HG02763 (cell line): ENCODE measurements around the gene GALK2.
"Not testable (repeated sequence)": the region's sequence is repeated elsewhere in the genome, so short reads cannot be mapped to it uniquely, and the experiment has no call there.

ENCODE experiments used
- ATAC-seq: cut with Tn5 transposase; IDR thresholded peaks from one replicate; pipeline ENCODE4 v1.9.1; 2021; ENCODE audit warnings: mild to moderate bottlenecking, moderate library complexity; ENCODE audit not compliant: unreplicated experiment

The GALK2 gene

DNA sequence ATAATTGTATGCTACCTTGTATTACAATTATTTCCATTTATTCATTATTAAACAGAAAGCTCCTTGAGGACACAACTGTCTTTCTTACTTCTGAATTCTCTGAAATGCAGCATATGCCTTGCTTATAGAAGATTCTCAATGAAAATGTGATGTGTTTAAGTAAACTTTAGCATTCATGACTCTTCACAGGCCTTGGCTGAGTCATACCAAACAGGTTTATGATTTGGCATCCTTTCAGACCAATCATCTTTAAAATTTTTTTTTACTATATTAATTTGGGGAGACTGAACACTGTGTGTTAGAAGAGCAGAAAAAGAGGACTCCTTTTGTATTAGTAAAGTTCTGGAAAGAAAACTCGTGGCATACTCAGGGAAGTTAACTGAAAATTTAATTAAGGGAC is 6.4 kb upstream of the GALK2 start:
- no peak for ATAC-seq

DNA sequence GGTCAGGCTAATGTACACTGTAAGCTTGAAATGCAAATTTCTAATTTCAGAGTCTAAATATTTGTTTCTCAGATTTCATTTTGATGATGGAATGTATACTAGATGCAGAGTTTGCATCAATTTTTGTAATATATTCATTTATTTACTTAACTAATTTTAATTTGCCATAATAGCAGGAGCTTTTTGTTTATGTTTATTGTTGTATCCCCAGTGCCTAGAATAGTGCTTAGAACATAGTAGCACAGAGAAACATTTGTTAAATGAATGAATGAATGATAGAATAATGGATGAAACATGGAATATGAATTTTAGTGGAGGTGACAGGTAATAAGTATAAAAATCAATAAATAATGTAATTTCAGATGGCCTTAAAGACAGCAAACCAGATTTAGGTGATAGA is 5.2 kb upstream of the GALK2 start:
- no peak for ATAC-seq

DNA sequence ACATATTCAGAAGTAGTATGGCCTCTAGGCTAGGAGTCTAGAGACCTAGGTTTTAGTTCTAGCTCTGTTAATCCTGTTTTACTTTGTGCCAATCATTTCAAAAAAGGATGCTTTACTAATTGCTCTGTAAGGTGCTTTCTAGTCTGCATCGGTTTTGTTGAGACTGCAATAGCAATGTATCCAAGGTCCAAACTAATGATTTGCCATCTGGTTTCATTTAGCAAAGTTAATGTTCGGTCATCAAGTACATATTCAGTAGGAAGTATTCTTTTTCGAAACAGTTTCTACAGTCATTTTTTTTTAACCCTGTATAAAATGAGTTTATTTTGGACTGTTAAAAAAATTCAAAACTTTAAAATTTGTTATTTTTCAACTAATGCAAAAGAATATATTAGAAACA is 2.0 kb upstream of the GALK2 start:
- ATAC-seq: no peak

DNA sequence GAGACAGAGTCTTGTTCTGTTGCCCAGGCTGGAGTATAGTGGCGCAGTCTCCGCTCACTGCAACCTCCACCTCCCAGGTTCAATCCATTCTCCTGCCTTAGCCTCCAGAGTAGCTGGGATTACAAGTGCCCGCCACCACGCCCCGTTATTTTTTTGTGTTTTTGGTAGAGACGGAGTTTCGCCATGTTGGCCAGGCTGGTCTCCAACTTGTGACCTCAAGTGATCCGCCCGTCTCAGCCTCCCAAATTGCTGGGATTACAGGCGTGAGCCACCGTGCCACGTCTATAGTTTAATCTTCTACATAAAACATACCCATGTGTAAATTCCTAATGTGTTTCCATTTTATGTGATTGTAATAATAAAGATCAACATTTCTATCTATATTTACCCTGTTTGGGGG is 1.7 kb downstream of the GALK2 start:
- ATAC-seq: no peak

DNA sequence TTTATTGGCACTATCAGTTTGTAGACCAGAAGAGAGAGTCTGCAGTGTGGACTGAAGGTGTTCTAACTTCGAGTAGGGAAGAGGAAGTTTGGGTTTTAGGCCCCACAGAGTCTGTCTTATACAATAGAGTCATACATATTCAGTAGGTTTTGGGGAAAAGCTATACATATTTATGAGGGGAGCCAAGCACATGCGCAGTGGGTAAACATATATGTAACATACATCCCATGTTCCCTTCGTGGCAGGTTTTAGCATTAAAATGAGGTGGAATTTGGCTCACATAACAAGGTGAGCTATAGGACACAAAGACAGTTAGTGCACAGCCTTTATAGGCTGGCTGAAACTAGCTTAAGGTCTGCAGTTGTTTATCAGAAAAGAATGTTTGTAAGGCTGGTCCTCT is 4.9 kb downstream of the GALK2 start:
- no peak for ATAC-seq

DNA sequence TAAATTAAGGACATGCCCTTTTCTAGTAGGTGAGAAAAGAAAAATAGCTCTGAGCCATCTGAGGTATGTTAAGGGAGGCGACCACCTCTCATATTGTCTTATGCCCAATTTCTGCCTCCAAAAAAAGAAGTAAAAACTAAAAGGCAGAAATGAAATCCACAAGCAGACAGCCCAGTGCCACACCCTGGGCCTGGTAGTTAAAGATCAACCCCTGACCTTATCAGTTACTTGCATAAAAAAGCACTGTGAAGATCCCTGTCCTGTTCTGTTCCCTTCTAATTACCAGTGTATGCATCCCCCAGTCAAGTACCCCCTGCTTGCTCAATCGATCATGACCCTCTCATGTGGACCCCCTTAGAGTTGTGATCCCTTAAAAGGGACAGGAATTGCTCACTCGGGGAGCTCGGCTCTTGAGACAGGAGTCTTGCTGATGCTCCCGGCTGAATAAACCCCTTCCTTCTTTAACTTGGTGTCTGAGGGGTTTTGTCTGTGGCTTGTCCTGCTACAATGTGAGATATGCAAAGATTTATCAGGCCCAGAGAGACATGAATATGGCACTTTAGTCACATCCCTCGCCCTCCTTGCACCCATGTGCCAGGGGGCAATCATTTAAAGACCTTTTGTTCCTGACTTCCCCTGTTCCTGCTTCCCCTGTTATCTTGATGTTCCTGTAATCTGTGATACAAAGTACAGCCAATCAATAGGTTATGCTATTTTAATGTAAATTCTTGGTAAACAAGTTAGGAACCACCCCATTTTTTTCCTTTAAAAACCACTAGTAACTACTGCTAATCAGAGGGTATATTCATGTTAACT is 5.7 kb downstream of the GALK2 start:
- not testable (repeated sequence) for ATAC-seq

DNA sequence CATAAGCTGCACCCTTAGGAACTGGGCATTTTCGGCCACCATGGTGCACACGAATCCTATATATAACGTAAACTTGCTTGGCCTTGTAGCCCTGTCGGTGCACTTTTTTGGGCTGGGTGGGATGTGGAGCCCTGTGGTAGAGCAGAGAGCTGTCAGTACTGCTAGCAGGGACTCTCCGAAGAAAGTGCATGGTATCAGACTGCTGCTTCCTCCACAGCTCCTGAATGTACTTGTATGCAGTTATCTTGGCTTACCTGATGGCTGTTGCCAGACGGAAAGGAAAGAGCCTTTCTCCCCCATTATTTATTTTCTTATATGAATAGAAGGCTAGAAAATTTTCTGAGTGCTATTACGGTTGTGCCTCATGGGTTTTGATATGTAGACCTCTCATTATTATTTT is 8.4 kb downstream of the GALK2 start:
- no peak for ATAC-seq

DNA sequence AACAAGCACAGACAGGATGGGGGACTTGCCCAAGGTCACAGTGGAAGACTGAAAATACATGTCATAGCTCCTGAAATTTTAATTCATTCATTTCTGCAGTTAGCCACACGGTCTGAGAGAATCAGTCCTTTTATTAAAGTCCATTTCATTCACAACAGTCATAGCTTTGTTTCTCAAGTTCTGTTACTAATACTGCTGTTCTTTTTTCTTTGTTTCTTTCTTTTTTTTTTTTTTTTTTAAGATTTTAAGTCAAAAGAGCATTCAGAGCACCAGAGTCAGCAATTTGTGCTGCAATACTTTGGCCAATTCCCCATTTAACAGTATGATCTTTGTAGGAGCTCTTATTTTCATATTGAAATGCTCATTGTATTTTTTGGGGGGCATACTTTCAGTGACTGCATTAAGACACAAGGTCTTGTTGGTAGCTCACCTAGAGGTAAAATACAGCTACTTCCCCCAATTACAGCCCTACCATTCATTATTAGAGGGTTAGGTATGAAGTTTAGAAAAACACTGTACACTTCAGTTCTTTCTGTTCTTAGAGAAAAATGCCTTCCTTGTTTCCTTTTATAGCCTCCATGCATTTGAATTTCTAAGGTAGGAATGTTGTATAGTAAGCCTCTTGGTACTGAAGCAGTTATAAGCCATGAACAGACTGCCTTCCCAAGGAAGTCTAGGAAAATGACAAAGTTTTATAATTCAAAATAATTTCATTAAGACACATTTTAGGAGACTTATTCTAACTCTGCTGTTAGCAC is 9.6 kb downstream of the GALK2 start:
- no peak for ATAC-seq

DNA sequence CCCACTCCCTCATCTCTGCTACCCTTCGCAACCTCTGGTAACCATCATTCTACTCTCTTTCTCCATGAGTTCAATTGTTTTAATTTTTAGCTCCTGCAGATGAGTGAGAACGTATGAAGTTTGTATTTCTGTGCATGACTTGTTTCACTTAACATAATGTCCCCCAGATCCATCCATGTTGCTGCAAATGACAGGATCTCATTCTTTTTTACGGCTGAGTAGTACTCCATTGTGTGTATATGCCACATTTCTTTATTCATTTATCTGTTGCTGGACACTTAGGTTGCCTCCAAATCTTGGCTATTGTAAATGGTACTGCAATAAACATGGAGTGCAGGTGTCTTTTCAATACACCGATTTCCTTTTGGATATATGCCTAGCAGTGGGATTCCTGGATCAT is 12.1 kb downstream of the GALK2 start:
- no peak for ATAC-seq

DNA sequence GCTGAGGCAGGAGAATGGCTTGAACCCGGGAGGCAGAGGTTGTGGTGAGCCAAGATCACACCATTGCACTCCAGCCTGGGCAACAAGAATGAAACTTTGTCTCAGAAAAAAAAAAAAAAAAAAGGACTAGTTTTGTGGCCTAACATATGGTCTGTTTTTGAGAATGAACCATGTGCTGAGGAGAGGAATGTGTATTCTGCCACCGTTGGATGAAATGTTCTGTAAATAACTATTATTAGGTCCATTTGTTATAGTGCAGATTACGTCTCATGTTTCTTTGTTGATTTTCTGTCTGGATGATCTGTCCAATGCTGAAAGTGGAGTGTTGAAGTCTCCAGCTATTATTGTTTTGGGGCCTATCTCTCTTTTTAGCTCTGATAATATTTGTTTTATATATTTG is 13.7 kb downstream of the GALK2 start:
- not testable (repeated sequence) for ATAC-seq

DNA sequence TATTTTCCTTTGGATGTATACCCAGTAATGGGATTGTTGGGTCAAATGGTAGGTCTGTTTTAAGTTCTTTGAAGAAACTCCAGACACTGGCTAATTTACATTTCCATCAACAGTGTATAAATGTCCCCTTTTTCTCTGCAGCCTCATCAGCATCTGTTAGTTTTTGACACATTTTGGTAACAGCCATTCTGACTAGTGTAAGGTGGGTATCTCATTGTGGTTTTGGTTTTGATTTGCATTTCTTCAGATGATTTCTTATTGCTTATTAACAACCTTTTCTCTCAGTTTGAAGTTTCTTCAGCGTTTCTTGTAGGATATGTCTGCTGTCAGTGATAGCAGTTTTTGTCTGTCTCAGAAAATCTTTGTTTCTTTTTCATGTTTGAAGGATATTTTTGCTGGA is 15.4 kb downstream of the GALK2 start:
- ATAC-seq: no peak

DNA sequence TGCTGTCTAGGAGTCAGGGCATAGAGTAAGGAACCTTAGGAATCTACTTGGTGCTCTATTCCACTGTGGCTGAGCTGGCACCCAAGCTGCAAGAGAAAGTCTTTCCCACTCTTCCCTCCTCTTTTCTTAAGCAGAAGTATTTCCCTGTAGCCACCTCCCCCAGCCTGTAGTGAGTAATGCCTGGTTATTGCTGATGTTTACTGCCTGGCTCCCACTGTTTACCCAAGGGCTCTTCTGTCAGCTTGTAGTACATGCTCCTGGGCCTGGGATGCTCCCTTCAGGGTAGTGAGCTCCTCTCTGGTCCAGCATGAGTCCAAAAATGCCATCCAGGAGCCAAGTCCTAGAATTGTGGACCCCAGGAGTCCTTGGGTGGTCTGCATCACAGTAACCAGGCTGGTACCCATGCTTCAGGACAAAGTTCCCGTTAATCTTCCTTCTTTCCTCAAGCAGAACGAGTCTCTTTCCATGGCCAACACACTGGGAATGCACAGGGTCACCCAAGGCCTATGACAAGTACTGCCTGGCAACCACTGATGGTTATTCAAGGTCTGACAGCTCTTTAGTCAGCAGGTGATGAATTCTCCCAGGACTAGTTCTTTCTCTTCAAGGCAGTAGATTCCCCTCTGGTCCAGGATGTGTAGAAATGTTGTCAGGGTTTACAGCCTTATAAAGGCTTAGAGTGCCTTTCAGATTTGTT is 17.6 kb downstream of the GALK2 start:
- ATAC-seq: no peak

DNA sequence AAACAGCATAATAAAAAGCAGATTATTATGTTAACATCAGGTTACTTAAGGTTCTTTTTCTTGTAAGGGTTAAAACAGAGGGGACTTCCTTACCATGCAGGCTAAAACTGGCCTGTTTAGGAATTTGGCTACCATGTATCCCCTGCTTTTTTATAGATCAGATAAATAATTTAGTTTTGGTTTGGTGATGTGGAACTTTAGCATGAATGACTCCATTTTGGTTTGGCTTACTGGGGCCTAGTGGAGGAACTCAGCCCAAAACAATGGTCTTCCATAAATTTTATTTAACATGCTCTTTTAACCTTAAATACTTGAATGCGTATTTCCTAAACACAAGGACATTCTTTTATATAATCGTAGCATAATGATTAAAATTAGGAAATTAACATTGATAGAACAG is 18.9 kb downstream of the GALK2 start:
- no peak for ATAC-seq

DNA sequence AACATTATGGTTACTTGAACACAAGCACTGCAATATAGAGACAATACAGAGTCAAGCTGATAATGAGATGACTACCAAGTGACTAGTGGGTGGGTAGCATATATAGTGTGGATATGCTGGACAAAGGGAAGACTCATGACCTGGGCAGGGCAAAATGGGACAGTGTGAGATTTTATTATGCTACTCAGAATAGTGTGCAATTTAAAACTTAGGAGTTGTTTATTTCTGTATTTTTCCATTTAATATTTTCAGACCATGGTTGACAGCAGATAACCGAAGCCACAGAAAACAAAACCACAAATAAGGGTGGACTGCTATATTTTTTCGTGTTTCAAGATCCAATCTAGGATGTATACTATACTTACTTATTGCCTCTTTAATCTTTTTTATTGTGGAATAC is 19.6 kb downstream of the GALK2 start:
- ATAC-seq: no peak

DNA sequence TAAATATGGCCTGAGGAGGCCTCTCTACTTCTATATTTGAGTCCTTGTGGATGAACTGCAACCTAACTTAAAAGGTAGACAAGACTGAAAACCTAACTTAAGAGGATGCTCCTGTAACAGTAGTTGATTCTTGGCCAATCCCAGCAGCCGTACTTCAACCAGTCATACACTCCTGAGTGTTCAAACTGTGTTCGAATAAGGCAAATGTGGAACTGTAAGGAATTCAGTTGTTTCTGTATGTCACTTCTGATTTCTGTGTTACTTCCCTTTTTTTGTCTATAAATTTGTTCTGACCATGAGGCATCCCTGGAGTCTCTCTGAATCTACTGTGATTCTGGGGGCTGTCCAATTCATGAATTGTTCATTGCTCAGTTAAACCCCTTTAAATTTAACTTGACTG is 20.5 kb downstream of the GALK2 start:
- ATAC-seq: no peak

DNA sequence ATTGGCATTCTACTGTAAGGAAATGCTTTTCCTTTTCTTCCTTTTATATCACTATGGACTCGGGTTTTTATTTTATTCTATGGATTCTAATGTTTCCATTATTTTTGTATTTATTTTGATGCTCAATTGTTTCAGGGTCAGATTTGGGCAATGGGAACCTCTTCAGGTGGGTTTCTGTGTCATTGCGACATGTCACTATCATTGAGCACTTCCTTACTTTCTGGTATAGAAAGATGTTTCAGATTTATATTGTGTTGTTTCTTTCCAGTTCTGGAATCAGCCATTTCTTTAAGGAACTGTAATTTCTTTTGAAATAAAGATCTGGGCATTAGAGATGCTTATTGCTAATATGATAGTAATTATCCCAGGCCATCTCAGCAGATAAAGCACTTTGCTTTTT is 21.8 kb downstream of the GALK2 start:
- ATAC-seq: no peak

DNA sequence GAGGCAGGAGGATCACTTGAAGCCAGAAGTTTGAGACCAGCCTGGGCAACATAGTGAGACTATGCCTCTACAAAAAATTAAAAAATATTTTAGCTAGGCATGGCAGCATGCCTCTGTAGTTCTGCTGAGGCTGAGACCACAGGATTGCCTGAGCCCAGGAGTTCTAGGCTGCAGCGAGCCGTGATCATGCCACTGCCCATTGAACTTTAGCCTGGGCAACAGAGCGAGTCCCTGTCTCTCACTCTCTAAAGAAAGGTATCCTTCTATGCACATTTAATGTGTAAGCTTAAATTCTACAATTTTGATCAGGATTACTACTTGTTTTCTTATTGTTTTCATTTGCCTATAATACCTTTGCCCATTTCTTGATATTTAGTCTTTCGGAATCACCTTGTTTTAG is 26.8 kb downstream of the GALK2 start:
- ATAC-seq: no peak

DNA sequence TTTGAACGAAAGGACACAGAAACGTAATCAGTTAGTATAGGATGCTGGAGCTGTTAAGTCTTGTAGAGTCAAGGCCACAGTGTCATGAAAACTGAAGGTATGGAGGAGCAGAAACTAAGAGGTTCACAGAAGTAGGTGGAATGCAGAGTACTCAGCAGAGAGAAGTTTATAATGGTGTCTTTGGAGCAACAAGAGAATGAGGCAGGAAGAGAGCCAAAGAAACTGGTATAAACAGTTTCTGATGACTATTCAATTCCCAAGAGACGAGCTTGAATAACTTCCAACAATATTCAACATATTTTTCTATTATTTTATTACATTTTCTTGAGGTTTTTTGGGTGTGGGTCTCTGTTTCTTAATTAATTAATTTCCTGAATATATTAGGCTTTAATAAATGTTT is 29.6 kb downstream of the GALK2 start:
- ATAC-seq: no peak

DNA sequence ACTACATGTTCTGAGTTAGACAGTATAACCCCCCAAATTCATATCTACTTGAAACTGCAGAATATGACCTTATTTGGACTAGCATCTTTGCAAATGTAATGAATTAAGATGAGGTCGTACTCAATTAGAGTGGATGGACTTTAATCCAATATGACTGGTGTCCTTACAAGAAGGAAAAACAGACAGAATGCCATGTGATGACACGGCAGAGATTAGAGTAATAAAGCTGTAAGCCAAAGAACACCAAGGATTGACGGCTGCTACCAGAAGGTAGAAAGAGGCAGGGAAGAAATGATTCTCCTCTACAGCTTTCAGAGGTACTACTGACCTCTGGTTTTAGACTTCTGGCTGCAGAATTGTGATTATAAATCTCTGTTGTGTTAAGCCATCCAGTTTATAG is 30.3 kb downstream of the GALK2 start:
- ATAC-seq: no peak

DNA sequence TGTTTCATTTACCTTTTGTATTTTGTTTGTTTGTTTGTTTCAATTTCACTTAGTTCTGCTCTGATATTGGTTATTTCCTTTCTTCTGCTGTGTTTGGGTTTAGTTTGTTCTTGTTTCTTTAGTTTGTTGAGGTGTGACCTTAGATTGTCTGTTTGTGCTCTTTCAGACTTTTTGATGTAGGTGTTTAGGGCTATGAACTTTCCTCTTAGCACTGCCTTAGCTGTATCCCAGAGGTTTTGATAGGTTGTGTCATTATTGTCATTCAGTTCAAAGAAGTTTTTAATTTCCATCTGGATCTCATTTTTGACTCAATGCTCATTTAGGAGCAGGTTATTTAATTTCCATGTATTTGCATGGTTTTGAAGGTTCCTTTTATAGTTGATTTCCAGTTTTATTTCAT is 38.1 kb downstream of the GALK2 start:
- not testable (repeated sequence) for ATAC-seq

DNA sequence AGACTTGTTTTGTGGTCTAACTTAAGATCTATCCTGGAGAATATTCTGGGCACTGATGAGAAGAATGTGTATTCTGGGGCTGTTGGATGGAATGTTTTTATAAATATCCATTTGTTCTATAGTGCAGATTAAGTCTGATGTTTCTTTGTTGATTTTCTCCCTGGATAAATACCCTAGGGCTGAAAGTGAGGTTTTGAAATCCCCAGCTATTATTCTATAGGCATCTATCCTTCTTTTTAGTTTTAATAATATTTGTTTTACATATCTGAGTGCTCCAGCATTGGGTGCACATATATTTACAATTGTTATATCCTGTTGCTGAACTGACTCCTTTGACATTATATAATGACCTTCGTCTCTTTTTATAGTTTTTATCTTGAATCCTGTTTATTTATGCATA is 42.9 kb downstream of the GALK2 start:
- ATAC-seq: no peak
